Measurements from ENCODE around the gene GMPPA.

The GMPPA gene

GRCh38 chr2:219486380-219486959 lies 12.2 kb upstream of the GMPPA start:
- DNase-seq = no peak

- DNase-seq = no peak
These were observed 10.4 kb upstream of the GMPPA start for GRCh38 chr2:219488149-219488843.

- no peak for DNase-seq
These were observed 9.9 kb upstream of the GMPPA start for GRCh38 chr2:219488844-219489194.

- DNase-seq = no peak
These were observed 9.4 kb upstream of the GMPPA start for GRCh38 chr2:219489315-219489714.

GRCh38 chr2:219490186-219490585 lies 8.5 kb upstream of the GMPPA start:
- DNase-seq = no peak

GRCh38 chr2:219490600-219491130 lies 8.0 kb upstream of the GMPPA start:
- DNase-seq = no peak

GRCh38 chr2:219491278-219491963 lies 7.3 kb upstream of the GMPPA start:
- no peak for DNase-seq

GRCh38 chr2:219492575-219492974 lies 6.1 kb upstream of the GMPPA start:
- DNase-seq = no peak

- no peak for DNase-seq
These were observed 5.6 kb upstream of the GMPPA start for GRCh38 chr2:219493086-219493485.

GRCh38 chr2:219494952-219495530 lies 3.6 kb upstream of the GMPPA start:
- no peak for DNase-seq

GRCh38 chr2:219495531-219496122 lies 3.1 kb upstream of the GMPPA start:
- DNase-seq = peak; percentile 91

- no peak for DNase-seq
These were observed 2.4 kb upstream of the GMPPA start for GRCh38 chr2:219496247-219496824.

GRCh38 chr2:219496825-219497494 lies 1.7 kb upstream of the GMPPA start:
- no peak for DNase-seq

- DNase-seq = peak; percentile 88
These were observed 1.0 kb upstream of the GMPPA start for GRCh38 chr2:219497495-219498279.

GRCh38 chr2:219499058-219499307 lies 292 bp downstream of the GMPPA start:
- no peak for DNase-seq

GRCh38 chr2:219499555-219499954 lies 864 bp downstream of the GMPPA start:
- DNase-seq = no peak

- DNase-seq = peak; percentile 40
These were observed 1.4 kb downstream of the GMPPA start for GRCh38 chr2:219500135-219500534.

- no peak for DNase-seq
These were observed 3.2 kb downstream of the GMPPA start for GRCh38 chr2:219501849-219502248.

- DNase-seq = no peak
These were observed 3.9 kb downstream of the GMPPA start for GRCh38 chr2:219502618-219503017.

- DNase-seq = no peak
These were observed 6.9 kb downstream of the GMPPA start for GRCh38 chr2:219505585-219505984.

GRCh38 chr2:219506153-219506801 lies 7.6 kb downstream of the GMPPA start:
- DNase-seq = no peak

All from OCI-M1 (cell line).